ENCODE results near the gene HNRNPUL2. TPM values are rescaled to one million over a fixed set of nuclear protein-coding genes. Genes with fewer than 3 reads are reported as not detected.

Gene HNRNPUL2
- total and polyA plus RNA-seq, 2 of the 8 experiments (the other 6 are each of a cell fraction or from before 2014, with no cell fraction given): 14.9 to 46.4 TPM

- TF ChIP-seq CHD7 (IDR thresholded peaks at IDR 0.05; ENCODE audit: insufficient replicate concordance, low read length) (no peak), TBP (IDR thresholded peaks at IDR 0.05; ENCODE audit: low read depth, low read length) (peak; percentile 82; the same call in 1 of the 2 replicates), RFX5 (IDR thresholded peaks at IDR 0.05; ENCODE audit: borderline replicate concordance, low read depth, low read length) (no peak), TEAD4 (IDR thresholded peaks at IDR 0.05; ENCODE audit: low read depth, low read length) (peak; percentile 87), JUND (IDR thresholded peaks at IDR 0.05; ENCODE audit: low read length) (0 out of 2 replicates have a peak, but pooled peaks have one; percentile 3), MAFK (IDR thresholded peaks at IDR 0.05; ENCODE audit: low read depth, low read length) (no peak), SAP30 (IDR thresholded peaks at IDR 0.05; ENCODE audit: insufficient read depth, insufficient replicate concordance, low read length) (peak; percentile 96), NANOG (IDR thresholded peaks at IDR 0.05; ENCODE audit: insufficient read depth, low read depth, low read length, poor library complexity, severe bottlenecking) (peak; percentile 10), CHD1 (IDR thresholded peaks at IDR 0.05; ENCODE audit: low read depth, low read length) (peak; percentile 65), POLR2AphosphoS5 (IDR thresholded peaks at IDR 0.05; ENCODE audit: low read depth, low read length) (peak; percentile 89)
Measured at GRCh38 chr11:62709247-62710000, 17.8 kb downstream of the HNRNPUL2 start (continued).
